ENCODE data around the gene ADRM1.

The ADRM1 gene

GRCh38 chr20:62336329-62336728 is 33.5 kb downstream of the ADRM1 start:
- peaks cover 10% of the 10 kb centered on the region for H3K36me3 ChIP-seq (replicated peaks; ENCODE audit: low read depth, low read length)
- TF ChIP-seq CTCF (IDR thresholded peaks at IDR 0.05; ENCODE audit: low read depth, low read length) (no peak), EZH2phosphoT487 (IDR thresholded peaks at IDR 0.05; ENCODE audit: low read depth) (no peak)

GRCh38 chr20:62336775-62337557 is 34.2 kb downstream of the ADRM1 start:
- H3K4me2 ChIP-seq (ENCODE audit: low read length) = peak overlapping the region; percentile 18; the same call in 1 of the 2 replicates
- H3K27ac ChIP-seq (ENCODE audit: low read length) = no peak overlapping the region
- H3K4me3 ChIP-seq (ENCODE audit: low read length) = no peak overlapping the region
- no peak overlapping the region for H2AFZ ChIP-seq (ENCODE audit: low read depth, low read length)
- peaks cover 36% of the 10 kb centered on the region for H3K4me1 ChIP-seq (ENCODE audit: low read length)
- no peaks in the 10 kb centered on the region for H3K9me3 ChIP-seq (ENCODE audit: insufficient read depth, low read length)
- TF ChIP-seq EZH2phosphoT487 (IDR thresholded peaks at IDR 0.05; ENCODE audit: low read depth) (no peak), CTCF (IDR thresholded peaks at IDR 0.05; ENCODE audit: low read depth, low read length) (no peak)
- H3K27me3 ChIP-seq (ENCODE audit: low read depth, low read length) = no peaks in the 10 kb centered on the region
- no peaks in the 10 kb centered on the region for H3K79me2 ChIP-seq (ENCODE audit: low read length)
- H3K9ac ChIP-seq (ENCODE audit: low read length) = no peak overlapping the region
- no peaks in the 10 kb centered on the region for H4K20me1 ChIP-seq (ENCODE audit: insufficient read depth, low read length)
- peaks cover 12% of the 10 kb centered on the region for H3K36me3 ChIP-seq (replicated peaks; ENCODE audit: low read depth, low read length)

More at GRCh38 chr20:62336329-62336728, 33.5 kb downstream of the ADRM1 start:
- Histone ChIP-seq H2AFZ (ENCODE audit: low read depth, low read length) (no peak overlapping the region), H3K79me2 (ENCODE audit: low read length) (no peaks in the 10 kb centered on the region), H3K27me3 (ENCODE audit: low read depth, low read length) (no peaks in the 10 kb centered on the region), H3K4me1 (ENCODE audit: low read length) (peaks cover 36% of the 10 kb centered on the region), H3K4me3 (ENCODE audit: low read length) (no peak overlapping the region), H4K20me1 (ENCODE audit: insufficient read depth, low read length) (no peaks in the 10 kb centered on the region), H3K9ac (ENCODE audit: low read length) (no peak overlapping the region), H3K9me3 (ENCODE audit: insufficient read depth, low read length) (no peaks in the 10 kb centered on the region), H3K4me2 (ENCODE audit: low read length) (no peak overlapping the region), H3K27ac (ENCODE audit: low read length) (no peak overlapping the region)

- no peaks in the 10 kb centered on the region for H4K20me1 ChIP-seq (ENCODE audit: insufficient read depth, low read length)
- H3K27ac ChIP-seq (ENCODE audit: low read length) = no peak overlapping the region
- TF ChIP-seq EZH2phosphoT487 (IDR thresholded peaks at IDR 0.05; ENCODE audit: low read depth) (no peak), CTCF (IDR thresholded peaks at IDR 0.05; ENCODE audit: low read depth, low read length) (no peak)
- H3K79me2 ChIP-seq (ENCODE audit: low read length) = no peaks in the 10 kb centered on the region
- no peak overlapping the region for H3K4me3 ChIP-seq (ENCODE audit: low read length)
- H3K9ac ChIP-seq (ENCODE audit: low read length) = no peak overlapping the region
- no peaks in the 10 kb centered on the region for H3K27me3 ChIP-seq (ENCODE audit: low read depth, low read length)
- peak overlapping the region; percentile 18 for H3K4me2 ChIP-seq (ENCODE audit: low read length)
- H3K36me3 ChIP-seq (replicated peaks; ENCODE audit: low read depth, low read length) = peaks cover 12% of the 10 kb centered on the region
- no peaks in the 10 kb centered on the region for H3K9me3 ChIP-seq (ENCODE audit: insufficient read depth, low read length)
- no peak overlapping the region for H2AFZ ChIP-seq (ENCODE audit: low read depth, low read length)
- H3K4me1 ChIP-seq (ENCODE audit: low read length) = peaks cover 36% of the 10 kb centered on the region
Measured at GRCh38 chr20:62337558-62338293, 34.9 kb downstream of the ADRM1 start.

- TF ChIP-seq EZH2phosphoT487 (IDR thresholded peaks at IDR 0.05; ENCODE audit: low read depth) (no peak), CTCF (IDR thresholded peaks at IDR 0.05; ENCODE audit: low read depth, low read length) (no peak)
- no peak overlapping the region for H2AFZ ChIP-seq (ENCODE audit: low read depth, low read length)
- no peak overlapping the region for H3K4me2 ChIP-seq (ENCODE audit: low read length)
Measured at GRCh38 chr20:62338294-62338620, 35.5 kb downstream of the ADRM1 start.

More at GRCh38 chr20:62338294-62338620, 35.5 kb downstream of the ADRM1 start:
- Histone ChIP-seq H3K4me3 (ENCODE audit: low read length) (no peak overlapping the region), H4K20me1 (ENCODE audit: insufficient read depth, low read length) (no peaks in the 10 kb centered on the region), H3K9ac (ENCODE audit: low read length) (no peak overlapping the region), H3K9me3 (ENCODE audit: insufficient read depth, low read length) (no peaks in the 10 kb centered on the region), H3K4me1 (ENCODE audit: low read length) (peaks cover 36% of the 10 kb centered on the region), H3K79me2 (ENCODE audit: low read length) (no peaks in the 10 kb centered on the region), H3K27ac (ENCODE audit: low read length) (no peak overlapping the region), H3K27me3 (ENCODE audit: low read depth, low read length) (no peaks in the 10 kb centered on the region), H3K36me3 (replicated peaks; ENCODE audit: low read depth, low read length) (peaks cover 12% of the 10 kb centered on the region)

All from OCI-LY3 (cell line).